Chondrocyte (in vitro differentiated cells): ENCODE data around the gene NPAS3. TPM values are rescaled to one million over a fixed set of nuclear protein-coding genes. Genes with fewer than 3 reads are reported as not detected.

Experiments
- DNase-seq: peaks from one replicate; pipeline ENCODE4 v3.0.0; 2021; ENCODE audit warnings: mixed read lengths, low spot score
- H3K27ac Mint-ChIP-seq: one replicate; pipeline ENCODE4 v1.8.0; 2021; ENCODE audit warnings: mild to moderate bottlenecking, moderate library complexity, mixed read lengths; ENCODE audit not compliant: unreplicated experiment
- H3K27me3 Mint-ChIP-seq: 2 replicates; pipeline ENCODE4 v1.8.0; 2021; ENCODE audit warnings: low read depth, mixed read lengths
- H3K36me3 Mint-ChIP-seq: 2 replicates; pipeline ENCODE4 v1.8.0; 2021; ENCODE audit warnings: low read depth, mixed read lengths
- H3K4me1 Mint-ChIP-seq: 2 replicates; pipeline ENCODE4 v1.8.0; 2021; ENCODE audit warnings: low read depth, mild to moderate bottlenecking, mixed read lengths
- H3K4me3 Mint-ChIP-seq: one replicate; pipeline ENCODE4 v1.8.0; 2021; ENCODE audit warnings: mild to moderate bottlenecking, moderate library complexity, mixed read lengths; ENCODE audit not compliant: unreplicated experiment
- H3K9me3 Mint-ChIP-seq: 2 replicates; pipeline ENCODE4 v1.8.0; 2021; ENCODE audit warnings: low read depth, mixed read lengths
- CTCF ChIP-seq: fragments of 200-600 bp; sonication (generic); IDR thresholded peaks from 2 replicates; pipeline ENCODE4 v1.5.0; 2021; ENCODE audit warnings: antibody characterized with exemption, mild to moderate bottlenecking, moderate library complexity
- total RNA-seq: library from RNA; stranded (reverse); gene quantifications from 3 replicates; pipeline ENCODE4 v1.2.1, GENCODE V29; 2021

Gene NPAS3
- total RNA-seq, 1 donor from 2014 or later: 2.6 TPM

GRCh38 chr14:33068040-33068439 lies 129.4 kb downstream of the NPAS3 start:
- no peak overlapping the region for H3K27ac Mint-ChIP-seq
- H3K27me3 Mint-ChIP-seq: no peaks in the 10 kb centered on the region
- no peaks in the 10 kb centered on the region for H3K36me3 Mint-ChIP-seq
- no peak overlapping the region for H3K4me3 Mint-ChIP-seq
- no peak for TF ChIP-seq CTCF
- H3K4me1 Mint-ChIP-seq: no peaks in the 10 kb centered on the region
- no peak for DNase-seq
- H3K9me3 Mint-ChIP-seq: no peaks in the 10 kb centered on the region

- Mint-ChIP-seq H3K4me3 (no peak overlapping the region), H3K9me3 (no peaks in the 10 kb centered on the region), H3K27ac (no peak overlapping the region), H3K4me1 (no peaks in the 10 kb centered on the region), H3K36me3 (no peaks in the 10 kb centered on the region), H3K27me3 (no peaks in the 10 kb centered on the region)
- no peak for DNase-seq
- TF ChIP-seq CTCF: no peak
Observed at GRCh38 chr14:33068626-33069025, 129.9 kb downstream of the NPAS3 start.

GRCh38 chr14:33070475-33070874 lies 131.8 kb downstream of the NPAS3 start:
- H3K4me1 Mint-ChIP-seq: no peaks in the 10 kb centered on the region
- TF ChIP-seq CTCF: no peak
- no peaks in the 10 kb centered on the region for H3K9me3 Mint-ChIP-seq
- DNase-seq: no peak
- no peak overlapping the region for H3K4me3 Mint-ChIP-seq
- H3K27me3 Mint-ChIP-seq: no peaks in the 10 kb centered on the region
- no peaks in the 10 kb centered on the region for H3K36me3 Mint-ChIP-seq
- no peak overlapping the region for H3K27ac Mint-ChIP-seq

GRCh38 chr14:33073023-33073422 lies 134.3 kb downstream of the NPAS3 start:
- Mint-ChIP-seq H3K27ac (no peak overlapping the region), H3K9me3 (no peaks in the 10 kb centered on the region), H3K36me3 (no peaks in the 10 kb centered on the region), H3K27me3 (no peaks in the 10 kb centered on the region), H3K4me3 (no peak overlapping the region), H3K4me1 (peaks cover 6% of the 10 kb centered on the region)
- no peak for DNase-seq
- no peak for TF ChIP-seq CTCF

- Mint-ChIP-seq H3K27me3 (no peaks in the 10 kb centered on the region), H3K36me3 (no peaks in the 10 kb centered on the region), H3K4me1 (peaks cover 11% of the 10 kb centered on the region), H3K9me3 (peaks cover 3% of the 10 kb centered on the region), H3K27ac (no peak overlapping the region), H3K4me3 (no peak overlapping the region)
- no peak for DNase-seq
- TF ChIP-seq CTCF: no peak
Observed at GRCh38 chr14:33081259-33081658, 142.6 kb downstream of the NPAS3 start.
